G401 (cell line): ENCODE data around the gene POLR2M. TPM values are rescaled to one million over a fixed set of nuclear protein-coding genes. Genes with fewer than 3 reads are reported as not detected.

ENCODE experiments used
- DNase-seq: peaks from one replicate; pipeline ENCODE4 v3.0.0-alpha.2; 2015; ENCODE audit warnings: low spot score
- in situ Hi-C: cut with HindIII; loops from 2 replicates; pipeline ENCODE4 v1.10.0; 2016; ENCODE audit warnings: low sequenced_read_pairs, mixed read lengths
- total RNA-seq: library from RNA; depleted of rRNA; stranded (reverse); fragments of >200 nt; shearing (Covaris generic); gene quantifications from 2 replicates; pipeline ENCODE4 v1.2.3, GENCODE V29; 2014

The POLR2M gene
- total RNA-seq, 1 experiment from 2014 or later = 277 TPM

GRCh38 chr15:57732526-57733331 lies 26.2 kb downstream of the POLR2M start:
- in situ Hi-C loops = no loop called here
- peak; percentile 48 for DNase-seq

DNA sequence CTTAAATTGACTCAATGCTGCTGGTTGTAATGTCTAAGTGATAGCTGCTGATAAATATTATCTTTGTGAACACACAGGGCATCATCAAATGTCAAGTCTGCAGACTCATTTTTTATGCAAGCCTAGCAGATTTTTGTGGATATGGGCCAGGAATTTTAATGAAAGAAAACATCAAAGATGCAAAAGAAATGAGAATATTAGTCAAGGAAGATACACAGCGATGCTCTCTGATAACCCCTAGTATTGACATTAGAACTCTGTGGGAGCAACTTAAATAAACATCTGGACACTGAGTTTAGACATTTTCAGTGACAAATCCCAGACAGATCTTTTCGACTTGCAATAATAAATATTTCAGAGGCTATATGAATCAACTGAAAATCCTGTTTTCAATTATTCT lies 28.3 kb downstream of the POLR2M start:
- in situ Hi-C loops = no loop called here
- DNase-seq = no peak

- in situ Hi-C loops = no loop called here
- DNase-seq = no peak
Observed at GRCh38 chr15:57735431-57735830, 28.9 kb downstream of the POLR2M start.

- no peak for DNase-seq
- in situ Hi-C loops = no loop called here
Observed at GRCh38 chr15:57735891-57736290, 29.4 kb downstream of the POLR2M start.

- in situ Hi-C loops = no loop called here
Observed at GRCh38 chr15:57736591-57736990, 30.1 kb downstream of the POLR2M start.

GRCh38 chr15:57738734-57739237 lies 32.3 kb downstream of the POLR2M start:
- no peak for DNase-seq
- in situ Hi-C loops = no loop called here

More at GRCh38 chr15:57736591-57736990, 30.1 kb downstream of the POLR2M start:
- no peak for DNase-seq

DNA sequence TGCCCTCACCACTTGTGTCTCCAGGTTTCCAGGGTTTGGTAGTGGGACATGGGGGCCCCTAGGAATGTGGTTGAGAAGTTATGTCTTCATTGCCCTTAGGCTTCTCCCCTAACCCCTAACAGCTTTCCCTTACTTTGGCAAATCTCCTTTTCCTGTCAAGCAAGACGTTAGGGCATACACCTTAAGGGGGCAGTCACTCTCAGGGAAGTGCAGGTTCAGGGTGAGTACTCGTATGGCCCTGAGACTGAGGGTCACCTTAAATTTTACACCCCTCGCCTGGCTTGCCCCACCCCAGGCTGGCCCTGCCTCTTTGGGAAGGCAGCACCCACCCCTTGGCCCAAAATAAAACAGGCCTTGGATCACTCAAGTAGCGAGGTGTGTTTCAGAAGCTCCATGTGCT lies 33.5 kb downstream of the POLR2M start:
- in situ Hi-C loops = no loop called here
- DNase-seq = no peak

DNA sequence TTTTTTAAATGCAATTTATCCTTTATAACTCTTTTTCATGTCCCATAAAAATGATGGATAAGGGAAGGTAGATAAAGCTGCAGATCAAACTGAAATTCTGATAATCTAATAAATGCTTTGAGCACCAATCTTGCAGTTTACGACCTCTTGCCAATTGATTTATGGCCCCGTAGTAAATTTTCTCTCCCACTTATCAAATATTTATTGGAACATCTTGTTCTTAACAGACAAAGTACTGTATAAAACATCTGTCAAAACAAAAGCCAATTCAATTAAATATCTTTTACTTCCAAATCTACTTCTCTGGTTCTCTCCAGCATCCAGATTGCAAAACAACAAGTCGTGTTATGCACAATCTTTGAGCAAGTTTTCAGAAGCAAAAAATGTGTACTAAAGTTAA lies 34.6 kb downstream of the POLR2M start:
- in situ Hi-C loops = no loop called here

DNA sequence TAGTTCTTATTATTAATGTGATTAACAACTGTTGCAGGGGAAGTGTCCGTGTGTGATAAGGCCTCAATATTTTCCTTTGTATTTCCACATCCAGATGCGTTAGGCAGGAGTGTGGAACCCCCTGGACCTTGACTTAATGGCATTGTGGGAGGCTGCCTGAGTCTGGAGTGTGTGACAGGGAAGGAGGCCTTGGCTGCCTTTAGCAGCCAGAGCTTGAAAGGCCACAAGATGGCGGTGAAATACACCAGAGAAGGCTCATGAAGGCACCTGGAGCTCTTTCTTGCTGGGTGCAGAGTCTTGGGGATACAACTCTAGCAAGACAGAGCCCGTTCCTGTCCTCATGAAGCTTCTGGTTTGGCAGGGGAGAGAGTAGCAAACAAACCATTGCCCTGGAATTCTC lies 36.9 kb downstream of the POLR2M start:
- in situ Hi-C loops = no loop called here
- no peak for DNase-seq

More for the DNA sequence above, 34.6 kb downstream of the POLR2M start:
- no peak for DNase-seq

DNA sequence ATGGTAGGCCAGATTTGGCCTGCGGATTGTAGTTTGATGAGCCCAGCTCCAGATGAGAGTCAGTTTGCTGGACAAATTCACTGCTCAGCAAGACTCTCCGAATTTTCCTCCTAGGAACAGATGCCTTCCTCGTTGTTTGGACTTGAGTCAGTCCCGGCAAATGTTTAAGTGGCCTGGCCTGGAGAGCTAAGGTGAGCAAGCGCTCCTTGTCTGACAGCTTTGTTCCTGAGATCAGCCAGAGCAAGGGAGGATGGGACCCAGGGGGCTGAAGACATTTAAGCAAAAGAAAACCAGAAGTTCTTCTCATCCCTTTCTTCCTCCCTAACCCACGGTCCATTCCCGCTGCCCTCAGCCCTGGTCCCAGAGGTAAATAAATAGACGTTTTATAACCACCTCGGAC lies 40.3 kb downstream of the POLR2M start:
- in situ Hi-C loops = no loop called here
- no peak for DNase-seq

- DNase-seq = no peak
- in situ Hi-C loops = no loop called here
Observed at GRCh38 chr15:57747206-57747896, 40.8 kb downstream of the POLR2M start.

DNA sequence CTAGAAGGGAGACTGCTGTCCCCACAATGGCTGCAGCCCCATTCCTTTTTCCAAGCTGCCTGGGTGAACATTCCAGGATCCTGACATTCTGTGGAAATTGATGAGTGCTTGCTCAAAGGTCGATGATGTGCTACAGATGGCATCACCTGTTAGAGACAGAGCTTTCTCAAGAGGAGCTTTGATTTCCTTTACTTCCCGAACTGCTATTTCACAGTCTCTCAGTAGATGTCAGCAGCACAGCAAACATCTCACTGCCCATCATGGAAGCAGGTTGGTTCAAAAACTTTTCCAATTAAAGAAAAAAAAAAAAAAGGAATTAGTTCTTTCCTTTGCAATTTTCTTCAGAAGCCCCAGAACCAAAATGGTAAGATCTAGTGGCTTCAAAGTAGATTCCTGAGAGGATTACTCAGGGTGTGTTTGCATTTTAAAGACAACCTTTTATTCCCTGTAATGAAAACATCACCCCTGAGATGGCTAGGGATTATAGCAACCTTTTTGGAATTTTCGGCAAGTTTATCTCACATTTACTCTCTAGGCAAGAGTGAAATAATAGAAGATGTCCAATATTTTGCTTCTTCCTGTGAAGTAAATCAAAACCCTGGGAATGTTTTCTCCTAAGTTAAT lies 44.8 kb downstream of the POLR2M start:
- in situ Hi-C loops = no loop called here
- peak; percentile 13 for DNase-seq

DNA sequence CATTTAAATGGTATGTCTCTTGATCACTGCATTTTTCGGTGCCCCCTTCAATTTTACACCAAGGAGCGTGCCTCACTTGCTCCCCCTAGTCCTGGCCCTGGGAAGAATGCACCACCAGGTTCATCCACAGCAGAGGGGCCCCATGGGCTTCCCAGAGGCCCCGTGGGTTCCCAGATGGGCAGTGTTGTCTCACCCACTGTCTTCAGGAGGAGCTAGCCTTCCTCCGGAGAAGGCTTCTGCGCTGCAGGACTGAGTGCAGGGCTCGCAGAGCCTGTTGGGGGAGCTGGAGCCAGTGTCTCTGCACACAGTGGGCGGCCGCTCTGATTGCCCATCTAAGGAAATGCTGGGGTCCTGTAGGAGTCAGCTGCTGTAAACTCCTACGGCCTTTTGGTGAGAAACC lies 45.9 kb downstream of the POLR2M start:
- in situ Hi-C loops = no loop called here
- DNase-seq = no peak

GRCh38 chr15:57752840-57753239 lies 46.3 kb downstream of the POLR2M start:
- no peak for DNase-seq
- in situ Hi-C loops = no loop called here

DNA sequence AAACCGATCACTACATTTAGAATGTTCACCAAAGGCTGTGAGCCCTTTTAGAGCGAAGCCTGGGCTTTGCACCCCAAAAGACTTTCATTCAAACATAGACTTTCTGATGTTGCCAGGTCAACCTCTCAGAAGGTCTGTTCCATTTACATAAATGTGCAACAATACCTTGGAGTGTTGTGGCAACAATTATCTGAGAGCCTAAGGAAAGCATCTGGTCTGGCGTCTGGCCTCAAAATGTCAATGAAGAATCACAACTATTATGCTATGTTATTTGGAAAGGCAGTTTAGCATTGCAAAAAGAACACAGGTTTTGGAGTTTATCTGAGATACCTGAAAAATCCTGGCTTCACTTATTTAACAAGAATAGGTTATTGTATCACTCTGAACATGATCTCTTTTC lies 50.0 kb downstream of the POLR2M start:
- in situ Hi-C loops = no loop called here
- DNase-seq = no peak

DNA sequence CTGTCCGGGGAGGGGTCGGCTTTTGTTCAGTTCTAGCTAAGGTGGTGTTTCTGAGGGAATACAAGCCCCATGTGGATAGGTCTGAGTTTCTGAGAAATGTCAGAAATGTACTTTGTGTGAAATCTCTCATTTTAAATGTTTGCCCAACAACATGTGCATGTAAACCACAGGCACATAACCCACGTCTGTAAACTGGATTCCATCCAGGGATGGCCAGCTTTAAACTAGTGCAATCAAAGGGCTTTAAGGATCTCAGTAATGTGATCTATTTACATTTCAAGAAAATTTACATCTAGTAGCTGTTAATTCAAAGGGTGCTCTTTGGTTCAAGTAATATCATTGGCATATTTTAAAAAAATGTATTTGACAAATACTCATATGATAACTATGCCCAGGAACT lies 52.0 kb downstream of the POLR2M start:
- in situ Hi-C loops = no loop called here
- DNase-seq = no peak

DNA sequence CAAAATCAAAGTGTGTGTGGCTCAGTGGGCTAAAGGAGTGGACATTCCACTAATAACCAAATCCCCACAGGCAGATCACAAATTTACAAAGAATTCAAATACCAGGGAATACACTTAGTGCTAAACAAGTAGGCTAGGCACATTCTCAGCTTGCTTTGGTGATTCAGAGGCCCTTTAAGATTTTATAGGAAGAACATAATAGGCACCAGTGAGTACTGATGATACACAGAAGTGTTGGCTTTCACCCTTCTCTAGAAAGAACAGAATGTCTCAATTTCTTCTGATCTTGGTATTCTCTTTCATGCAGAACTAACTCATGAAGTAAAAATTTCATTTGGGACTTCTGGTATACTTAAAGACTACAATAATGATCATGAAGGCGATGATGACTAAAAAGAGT lies 55.0 kb downstream of the POLR2M start:
- no peak for DNase-seq
- in situ Hi-C loops = no loop called here

GRCh38 chr15:57762302-57762701 lies 55.8 kb downstream of the POLR2M start:
- in situ Hi-C loops = no loop called here
- DNase-seq = no peak

GRCh38 chr15:57763176-57763964 lies 56.9 kb downstream of the POLR2M start:
- in situ Hi-C loops = no loop called here
- no peak for DNase-seq
